ENCODE measurements around the gene ARHGEF33.

ARHGEF33 gene

DNA sequence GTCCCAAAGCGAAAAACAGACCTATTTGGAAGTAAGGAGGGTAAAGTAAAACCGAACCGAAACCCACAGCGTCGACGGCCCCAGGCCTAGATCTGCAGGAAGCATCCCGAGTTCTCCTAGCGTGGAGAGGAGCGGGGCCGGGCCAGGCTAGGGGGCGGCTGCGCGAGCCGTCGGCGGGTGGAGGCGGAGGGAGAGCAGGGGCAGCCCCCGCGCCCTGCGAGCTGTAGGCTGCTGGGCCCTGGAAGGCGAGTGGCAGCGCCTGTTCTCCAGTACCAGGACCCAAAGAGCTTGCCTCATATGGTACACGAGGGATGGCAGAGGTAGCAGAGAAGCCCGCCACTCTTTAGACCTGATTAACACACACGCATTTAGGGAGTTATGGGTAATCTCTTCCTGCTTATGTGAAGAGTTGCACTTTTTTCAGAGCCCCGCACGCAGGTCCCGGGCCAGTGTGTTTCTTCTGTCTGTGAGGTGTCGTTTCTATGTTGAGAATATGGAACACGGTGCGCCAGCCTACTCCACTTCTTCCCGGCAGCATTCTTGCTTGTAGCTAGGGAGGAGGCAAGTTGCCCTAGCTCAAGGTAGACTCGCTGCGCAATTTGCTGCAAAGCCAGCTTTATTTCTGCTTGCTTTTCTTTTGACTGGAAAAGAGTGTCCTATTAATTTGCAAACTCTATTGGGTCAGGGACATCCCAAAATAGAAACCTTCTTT lies 71.1 kb downstream of the ARHGEF33 start:
- DNase-seq = no peak

DNA sequence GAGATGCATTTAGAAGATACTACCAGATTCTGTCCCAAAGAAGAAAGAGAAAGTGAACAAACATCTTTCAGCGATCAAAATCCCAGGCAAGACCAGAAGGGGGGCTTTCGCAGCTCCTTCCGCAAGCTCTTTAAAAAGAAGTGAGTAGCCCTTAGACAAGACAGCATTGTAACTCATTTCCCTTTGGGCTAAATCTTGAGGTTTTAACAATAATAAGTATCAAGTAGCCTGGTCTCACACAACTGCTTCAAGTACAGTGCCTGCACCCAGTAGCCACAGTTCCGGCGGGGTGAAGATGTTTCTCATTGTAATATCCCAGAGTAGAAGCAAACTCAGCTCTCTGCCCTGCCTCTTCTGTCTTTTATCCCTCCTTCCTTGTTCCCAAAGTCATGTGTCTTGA lies 76.3 kb downstream of the ARHGEF33 start:
- DNase-seq = no peak

DNA sequence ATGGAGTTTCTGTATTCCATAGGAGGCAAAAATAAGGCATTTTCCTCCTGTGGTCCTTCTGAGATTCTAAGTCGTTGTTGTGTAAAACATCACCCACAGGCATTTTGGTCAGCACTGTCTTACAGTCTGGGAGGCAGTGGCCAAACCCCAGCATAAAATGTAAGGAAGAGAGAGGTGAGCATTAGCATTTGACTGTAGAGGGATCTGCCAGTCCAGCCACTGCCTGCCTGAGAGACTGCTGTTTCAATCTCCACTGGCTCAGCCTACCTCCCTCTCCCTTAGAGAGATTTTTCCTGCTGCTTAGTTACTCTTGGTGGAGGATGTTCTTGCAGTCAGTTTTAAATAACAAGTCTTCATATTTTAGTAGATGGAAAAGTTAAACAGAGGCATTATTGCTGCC lies 77.0 kb downstream of the ARHGEF33 start:
- DNase-seq = no peak

DNA sequence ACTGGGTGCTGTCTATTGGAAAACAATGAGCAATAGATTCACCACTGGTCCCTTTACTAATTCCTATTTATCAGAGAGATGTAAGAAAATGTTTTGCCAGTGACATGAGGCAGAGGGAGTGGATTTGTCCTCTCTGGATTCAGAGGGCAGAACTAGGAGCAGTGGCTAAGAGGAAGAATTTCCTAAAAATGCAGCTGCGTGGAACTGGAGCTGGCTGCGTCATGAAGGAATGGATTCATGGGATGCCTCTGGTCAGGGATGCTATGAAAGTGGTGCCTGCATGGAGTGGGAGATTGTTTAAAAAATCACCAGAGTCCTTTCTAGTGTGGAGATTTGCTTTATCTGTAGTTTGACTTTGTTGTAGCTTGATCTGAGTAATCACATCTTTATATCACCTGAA lies 78.3 kb downstream of the ARHGEF33 start:
- DNase-seq = no peak

DNA sequence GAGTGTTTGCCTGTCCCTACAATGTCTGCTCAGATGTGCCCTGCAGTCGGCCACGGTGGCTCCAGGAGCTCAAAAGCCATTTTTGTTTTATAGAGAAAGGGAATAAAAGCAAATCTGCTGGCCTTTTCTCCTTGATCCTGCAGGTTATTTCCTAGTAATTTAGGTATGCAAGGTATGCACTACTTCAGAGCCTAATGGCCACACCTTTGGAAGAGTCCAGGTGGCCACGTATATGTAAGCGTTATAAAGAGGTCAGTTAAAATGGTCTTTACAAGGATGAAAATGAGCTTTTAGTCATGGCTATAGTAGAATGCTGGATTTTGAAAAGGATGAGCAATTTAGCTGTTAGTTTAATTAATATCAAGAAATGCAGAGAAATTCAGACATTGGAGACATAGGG lies 81.7 kb downstream of the ARHGEF33 start:
- no peak for DNase-seq

DNA sequence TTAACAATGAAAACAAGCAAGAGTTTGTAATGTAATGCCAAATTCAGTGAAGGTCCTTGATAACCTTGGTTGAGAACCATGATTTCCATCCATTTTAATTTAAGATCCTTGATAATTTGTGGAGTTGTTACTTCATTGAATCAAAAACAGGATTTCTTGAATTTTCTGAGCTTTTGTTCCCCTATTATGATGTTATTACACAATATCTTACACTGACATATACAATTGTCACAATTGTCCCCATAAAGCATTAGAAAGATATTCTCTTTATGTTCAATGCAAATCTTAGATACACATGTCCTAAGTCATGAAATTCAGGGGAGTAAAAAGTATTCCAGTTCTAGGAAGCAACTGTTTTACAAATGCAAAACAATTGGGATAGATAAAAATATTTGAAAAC lies 83.6 kb downstream of the ARHGEF33 start:
- no peak for DNase-seq

DNA sequence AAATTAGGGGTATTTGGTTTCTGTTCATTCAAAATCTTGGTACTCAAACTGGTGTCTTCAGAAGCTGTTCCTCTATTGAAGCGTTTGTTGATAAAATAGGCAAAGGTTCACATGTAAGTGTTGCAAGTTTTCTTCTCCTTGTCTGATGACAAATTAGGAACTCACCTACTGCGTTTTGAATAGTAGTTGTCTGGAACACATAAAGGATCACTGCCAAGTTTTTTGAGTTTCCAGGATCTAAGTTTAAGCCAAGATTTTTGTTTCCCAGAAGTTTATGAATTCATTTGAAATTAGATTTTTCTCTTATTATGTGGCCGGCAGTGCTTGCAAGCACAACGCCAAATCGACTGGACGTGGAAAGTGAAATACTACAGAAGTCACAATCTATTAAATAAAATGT lies 85.4 kb downstream of the ARHGEF33 start:
- no peak for DNase-seq

DNA sequence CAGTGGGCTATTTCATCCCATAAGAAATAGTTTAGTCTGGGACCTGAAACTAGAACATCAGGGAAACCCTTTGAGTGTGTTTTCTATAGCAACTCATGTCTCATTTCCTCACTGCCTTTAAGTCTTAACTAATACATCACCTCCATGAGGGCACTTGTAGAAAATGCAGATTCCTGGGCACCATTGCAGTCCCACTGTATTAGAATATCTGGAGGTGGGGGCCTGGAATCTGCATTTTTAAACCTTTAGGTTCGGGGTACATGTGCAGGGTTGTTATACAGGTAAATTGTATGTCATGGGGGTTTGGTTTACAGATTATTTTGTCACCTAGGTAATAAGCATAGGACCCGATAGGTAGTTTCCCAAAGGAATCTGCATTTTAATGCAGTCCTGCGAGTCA lies 87.4 kb downstream of the ARHGEF33 start:
- DNase-seq = no peak

DNA sequence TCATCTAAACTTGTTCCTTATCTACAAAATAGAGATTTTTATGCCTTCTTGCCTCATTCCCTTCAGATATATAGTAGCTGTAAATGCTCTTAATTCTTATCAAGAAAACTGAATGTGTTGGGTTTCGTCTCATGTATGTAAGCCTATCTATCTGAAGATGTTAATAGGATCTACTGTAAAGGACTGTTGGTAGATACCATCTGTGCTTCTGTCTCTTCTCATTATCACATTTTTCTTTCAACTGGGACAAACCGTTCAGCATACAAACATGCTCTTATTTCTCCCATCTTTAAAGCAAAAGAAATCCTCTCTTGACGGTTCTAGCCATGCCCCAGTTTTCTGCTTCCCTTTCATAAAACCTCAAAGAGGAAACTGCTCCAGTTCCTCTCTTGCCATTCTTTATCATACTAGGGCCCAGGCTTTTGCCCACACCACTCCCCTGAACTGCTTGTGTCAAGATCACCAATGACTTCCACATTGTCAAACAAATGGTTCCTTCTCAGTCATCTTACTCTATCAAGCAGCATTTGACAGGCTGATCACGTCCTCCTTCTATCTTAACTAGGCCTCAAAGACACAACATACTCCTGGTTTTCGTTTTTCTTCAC lies 88.7 kb downstream of the ARHGEF33 start:
- no peak for DNase-seq

DNA sequence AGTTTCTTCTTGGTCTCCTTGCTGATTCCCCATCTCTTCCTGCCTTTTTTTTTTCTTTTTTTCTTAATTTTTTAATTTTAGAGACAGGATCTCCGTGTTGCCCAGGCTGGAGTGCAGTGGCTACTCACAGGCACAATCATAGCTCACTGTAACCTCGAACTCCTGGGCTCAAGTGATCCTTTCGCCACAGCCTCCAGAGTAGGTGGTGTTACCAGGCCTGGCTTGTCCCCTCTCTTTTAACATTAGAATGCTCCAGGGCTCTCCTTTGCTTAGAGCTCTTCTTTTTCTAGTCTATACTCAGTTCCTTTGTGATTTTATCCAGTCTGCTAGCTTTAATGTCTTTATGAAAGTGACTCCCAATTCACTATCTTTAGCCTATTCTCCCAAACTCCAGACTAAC lies 89.2 kb downstream of the ARHGEF33 start:
- DNase-seq = no peak

DNA sequence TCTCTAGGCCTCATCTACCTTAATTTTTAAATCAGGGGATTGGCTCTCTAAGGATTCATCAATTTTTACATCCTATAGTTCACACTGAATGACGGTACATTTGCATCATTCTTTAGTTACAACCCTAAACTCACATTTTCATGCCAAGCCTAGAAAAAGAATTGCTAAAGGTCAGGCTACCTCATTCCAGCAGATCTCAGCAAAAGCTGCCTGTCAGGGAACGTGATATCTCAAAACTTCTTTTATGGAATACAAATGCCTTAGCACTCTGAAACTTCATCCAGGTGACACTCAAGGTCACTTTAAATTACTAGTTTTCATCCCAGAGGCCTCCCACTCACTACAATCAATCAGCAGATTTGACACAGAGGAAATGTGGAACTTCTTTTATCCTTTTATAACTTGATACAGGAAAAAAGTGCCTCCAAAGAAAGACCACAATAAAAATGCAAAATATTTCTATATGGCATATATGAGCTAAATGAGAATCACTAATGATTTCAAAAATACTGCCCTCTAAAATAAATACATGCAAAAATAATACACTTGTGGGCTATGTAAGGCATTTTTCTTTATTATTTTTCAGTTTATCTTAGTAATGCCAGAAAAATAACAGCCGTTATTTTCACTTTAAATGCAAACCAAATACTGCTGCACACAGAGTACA lies 91.5 kb downstream of the ARHGEF33 start:
- no peak for DNase-seq

DNA sequence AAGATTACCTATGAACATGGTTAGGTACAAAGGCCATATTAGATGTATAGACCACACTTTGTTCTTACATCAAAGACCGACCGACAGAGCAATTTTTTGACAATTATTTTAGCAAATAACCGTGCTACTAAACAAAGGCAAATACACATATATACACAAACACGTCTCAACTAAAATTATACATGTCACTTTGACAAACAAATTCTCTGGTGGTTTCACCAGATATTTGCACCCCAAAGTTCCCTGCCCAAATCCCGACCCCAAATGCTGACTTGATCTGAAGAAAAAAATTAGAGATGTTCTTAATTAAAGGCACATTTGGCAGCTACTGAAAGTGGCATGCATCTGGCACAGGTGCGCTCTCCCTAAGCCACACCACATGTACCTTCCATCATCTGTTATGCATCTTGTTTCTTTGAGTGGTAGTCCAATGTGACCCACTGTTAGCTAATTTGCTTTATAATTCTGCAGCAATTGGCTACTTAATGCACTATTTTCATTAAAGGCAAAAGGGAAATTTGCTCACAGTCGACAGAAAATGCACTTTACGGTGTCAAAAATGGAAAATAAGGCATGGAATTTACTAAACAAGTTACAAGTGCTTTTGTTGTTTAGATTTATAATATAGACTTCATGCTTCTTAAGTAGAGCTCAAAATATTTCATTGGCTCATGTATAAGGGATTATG lies 92.1 kb downstream of the ARHGEF33 start:
- DNase-seq = no peak

DNA sequence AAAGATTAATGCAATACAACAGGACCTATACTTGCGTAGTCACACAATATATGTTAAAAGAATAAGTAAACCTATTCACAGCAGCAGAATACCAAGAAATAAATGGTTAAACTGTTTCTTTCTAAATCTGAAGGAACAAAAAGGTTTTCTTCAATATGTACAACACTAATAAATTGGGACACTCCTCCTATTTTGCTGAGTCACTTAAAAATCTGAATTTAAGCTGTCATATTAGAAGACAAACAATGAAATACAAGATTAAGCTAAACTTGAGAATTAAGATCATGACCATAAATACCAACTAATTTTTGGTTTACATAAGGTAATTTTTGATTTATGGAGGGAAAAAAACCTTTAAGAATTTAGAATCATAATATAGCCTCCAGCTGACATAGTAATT lies 92.8 kb downstream of the ARHGEF33 start:
- DNase-seq = no peak

DNA sequence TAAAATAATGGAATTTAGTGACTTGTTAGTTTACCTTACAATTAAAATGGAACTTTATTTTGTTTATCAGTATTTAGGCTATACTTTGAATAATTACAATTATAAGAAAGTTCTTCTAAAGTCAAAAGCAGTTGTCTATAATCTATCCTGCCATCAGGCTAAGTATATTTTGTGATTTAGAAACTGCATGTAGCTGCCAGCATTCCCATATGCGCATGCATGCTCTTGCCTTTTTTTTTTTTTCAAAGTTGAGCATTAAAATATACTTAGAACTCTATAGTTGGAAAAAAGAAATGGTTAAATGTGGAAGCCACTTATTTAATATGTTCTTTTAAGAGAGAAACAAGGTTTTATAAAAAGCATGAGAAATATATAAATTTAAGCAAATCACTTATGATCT lies 99.0 kb downstream of the ARHGEF33 start:
- DNase-seq = no peak

DNA sequence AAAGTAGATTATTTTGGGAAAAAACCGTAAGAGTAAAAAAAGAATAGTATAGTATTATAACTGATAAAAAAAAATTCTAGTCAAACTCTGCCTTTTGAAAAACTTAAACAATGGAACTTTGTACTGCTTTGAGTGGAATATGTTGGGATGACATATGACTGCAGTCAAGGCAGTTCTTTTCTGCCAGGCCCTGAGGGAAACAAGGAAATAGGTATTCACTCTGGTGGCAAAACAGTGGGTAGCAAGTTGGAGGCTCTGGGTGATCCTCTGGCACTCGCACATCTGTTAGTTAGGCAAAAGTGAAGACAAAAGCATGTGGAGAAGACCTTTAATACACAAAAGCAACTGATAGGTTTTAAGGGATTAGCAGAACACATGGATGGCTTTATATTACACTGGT lies 102.2 kb downstream of the ARHGEF33 start:
- DNase-seq = no peak

DNA sequence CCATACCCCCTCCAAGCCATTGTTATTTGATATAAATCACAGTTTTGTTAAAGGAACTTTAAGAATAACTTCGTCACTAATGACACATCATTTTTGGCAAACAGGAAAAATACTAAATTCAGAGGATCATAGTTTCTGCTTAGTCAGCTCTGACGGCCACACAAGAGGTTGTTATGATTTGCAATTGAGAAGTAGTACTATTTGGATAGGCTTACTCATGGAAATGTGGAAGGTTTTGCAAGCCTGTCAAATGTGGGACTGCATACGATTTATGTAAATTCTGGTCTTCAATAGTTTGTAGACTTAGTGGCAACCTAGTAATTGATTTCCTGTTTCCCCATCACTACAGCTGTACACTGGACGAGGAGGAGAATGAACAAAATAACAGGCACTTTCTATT lies 108.1 kb downstream of the ARHGEF33 start:
- DNase-seq = no peak

DNA sequence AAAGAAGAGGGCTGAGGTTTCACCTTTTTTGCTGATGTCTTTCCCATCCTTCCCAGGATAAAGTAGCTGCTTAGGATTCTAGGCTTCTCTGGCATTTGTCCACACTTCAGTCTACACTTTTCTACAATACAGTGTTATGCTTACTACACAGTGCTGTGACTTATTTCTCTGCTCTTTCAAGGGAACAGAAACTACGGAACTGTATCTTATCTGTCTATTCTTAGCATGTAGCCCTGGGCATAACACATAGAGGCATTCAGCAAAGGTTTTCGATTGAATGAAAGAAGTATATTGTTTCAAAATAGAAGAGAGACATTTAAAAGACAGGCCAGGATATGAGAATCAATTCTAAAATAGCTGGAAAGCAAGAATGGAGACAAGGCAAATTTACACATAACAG lies 110.9 kb downstream of the ARHGEF33 start:
- no peak for DNase-seq

DNA sequence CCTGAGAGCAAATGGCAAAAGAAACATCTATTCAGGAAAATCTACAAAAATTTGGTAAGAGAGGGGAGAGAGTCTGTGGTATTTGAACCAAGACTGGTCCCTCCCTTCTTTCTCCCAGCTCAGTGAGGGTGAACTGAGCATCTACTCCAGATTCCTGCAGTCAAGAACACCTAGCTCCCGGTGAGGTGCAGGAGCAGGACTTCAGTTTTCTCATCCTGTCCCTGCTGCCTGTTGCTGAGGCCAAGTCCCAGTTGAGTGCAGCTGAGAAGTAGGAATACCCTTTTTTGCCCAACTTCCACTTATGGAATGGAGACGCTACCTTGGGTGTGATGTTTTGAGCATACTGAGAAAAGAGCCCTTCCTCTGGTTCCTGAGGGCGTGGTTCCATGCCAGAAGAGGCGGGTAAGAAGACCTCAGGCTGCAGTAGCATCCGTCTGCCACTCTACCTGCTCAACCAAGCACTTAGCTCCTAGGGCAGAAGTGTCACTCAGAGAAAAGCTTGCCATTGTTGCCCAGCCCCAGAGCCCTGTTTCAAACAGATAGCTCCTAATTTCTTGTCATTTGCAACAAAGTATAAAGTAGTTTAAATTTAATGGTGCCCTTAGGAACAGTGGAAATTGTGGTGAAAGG lies 118.3 kb downstream of the ARHGEF33 start:
- DNase-seq = no peak

DNA sequence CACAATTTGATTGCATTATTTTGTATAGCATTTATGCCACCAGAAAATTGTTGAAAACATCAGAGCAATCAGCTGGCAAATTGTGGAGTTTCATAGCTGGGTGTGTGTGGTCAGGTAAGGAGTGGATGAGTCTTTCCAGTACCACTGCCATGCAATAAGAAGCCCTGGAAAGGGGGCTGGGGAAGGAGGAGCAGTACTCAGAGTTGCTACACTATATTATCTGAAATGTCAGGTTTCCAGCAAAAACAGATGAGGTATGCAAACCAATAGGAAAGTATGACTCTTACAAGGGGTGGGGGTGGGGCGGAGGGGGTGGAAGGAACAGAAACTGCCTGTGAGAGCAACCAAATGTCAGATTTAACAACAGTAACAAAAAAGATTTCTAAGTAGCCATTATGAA lies 119.0 kb downstream of the ARHGEF33 start:
- no peak for DNase-seq

DNA sequence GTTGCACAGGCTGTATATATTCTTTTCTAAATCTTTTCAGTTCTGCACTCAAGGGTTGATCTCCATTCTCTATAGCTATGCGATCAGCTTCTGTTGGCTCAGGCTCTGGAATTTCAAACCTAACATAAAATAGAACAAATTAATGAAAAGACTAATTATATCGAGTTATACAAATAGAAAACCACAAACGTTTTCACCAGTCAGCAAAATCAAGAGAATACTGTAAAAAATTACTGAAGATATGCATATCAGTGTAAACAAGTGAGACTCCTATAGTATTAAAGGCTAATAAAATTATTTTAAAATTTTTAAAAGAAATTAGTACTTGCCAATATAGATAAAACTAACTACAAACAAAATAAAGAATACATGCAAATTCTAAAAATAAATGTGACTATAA lies 124.2 kb downstream of the ARHGEF33 start:
- DNase-seq = no peak

DNA sequence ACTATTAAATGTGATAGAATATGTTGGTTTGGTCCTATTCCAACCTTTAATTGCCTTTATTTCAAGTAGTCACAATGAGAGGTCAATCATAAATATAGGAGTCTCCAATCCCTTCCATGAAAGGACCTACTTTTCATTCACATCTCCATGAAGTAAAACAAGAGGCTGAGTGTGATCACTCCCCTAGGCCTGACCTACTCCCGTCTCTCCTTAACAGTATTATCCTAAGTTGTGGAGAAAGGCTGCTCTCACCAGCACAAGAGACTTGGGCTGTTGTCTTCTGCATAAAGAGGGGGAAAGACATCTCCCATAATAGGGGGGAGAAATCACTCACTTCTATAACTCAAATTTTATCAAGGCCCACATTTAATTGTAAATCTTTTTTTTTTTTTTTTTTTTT lies 125.7 kb downstream of the ARHGEF33 start:
- no peak for DNase-seq

DNA sequence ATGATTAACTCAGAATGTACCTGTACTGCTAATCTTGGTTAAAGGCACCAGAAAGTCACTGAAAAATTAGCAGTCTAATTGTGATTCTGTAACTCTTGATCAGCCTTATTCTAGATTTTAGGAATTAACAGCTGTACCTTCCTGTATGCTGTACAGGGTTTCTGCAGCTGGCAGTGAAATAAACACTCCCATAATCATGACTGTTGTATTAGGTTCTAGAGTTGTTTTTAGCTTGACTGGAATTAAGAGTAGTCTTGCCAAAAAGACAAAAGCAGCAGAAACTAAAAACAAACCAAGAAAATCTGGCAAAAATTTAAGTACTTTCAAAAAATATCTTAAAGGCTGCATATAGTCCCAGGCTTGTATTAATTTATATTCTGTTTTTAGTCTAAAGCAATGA lies 127.7 kb downstream of the ARHGEF33 start:
- no peak for DNase-seq

DNA sequence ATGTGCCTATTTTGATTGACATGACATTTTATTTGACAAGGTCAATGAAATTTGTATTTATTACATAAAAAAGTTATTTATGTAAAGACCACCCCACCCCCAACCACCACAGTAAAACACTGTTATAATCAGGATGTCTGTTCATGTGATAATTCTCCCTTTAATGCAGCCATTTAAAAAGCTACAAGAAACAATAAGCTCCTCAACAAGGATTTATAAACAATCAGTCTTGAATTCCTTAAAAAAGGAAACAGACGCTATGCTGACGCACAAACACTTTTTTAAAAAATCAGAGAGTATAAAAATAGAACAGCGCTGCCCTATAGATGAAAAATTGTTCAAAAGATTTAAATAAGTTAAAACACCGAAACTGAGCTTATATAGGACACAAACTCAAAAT lies 129.0 kb downstream of the ARHGEF33 start:
- no peak for DNase-seq

DNA sequence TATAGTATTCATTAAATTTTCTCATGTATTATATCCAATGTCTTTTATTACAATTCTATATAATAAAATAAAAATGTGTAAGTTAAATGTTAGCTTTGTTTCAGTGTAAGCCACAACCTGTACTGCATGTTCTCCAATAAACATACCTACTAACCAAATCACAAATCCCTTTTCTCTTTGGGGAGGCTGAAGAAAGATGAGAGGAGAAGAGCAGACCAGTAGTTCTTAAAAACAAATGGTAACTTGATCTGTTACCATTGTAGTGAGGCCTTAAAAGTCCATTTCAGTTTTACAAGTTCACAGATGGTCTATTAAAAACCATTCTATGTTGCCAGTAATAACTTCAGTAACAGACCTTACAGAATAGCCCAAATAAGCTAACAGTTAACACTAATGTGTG lies 130.7 kb downstream of the ARHGEF33 start:
- DNase-seq = no peak
